ENCODE results near the gene ZNF74. TPM values are rescaled to one million over a fixed set of nuclear protein-coding genes. Genes with fewer than 3 reads are reported as not detected.

ZNF74 gene
- total RNA-seq, 4 donors from 2014 or later, result 8.2 to 32.0 (median 10.8) TPM

GRCh38 chr22:20453222-20453621, 59.3 kb downstream of the ZNF74 start:
- no peak for TF ChIP-seq POLR2A (IDR thresholded peaks at IDR 0.05)
- no peak for TF ChIP-seq CTCF (IDR thresholded peaks at IDR 0.05)
- intact Hi-C loops (cut with DNase I; ENCODE audit: low total_unique reads), result no loop called here
- no peak overlapping the region for H3K4me3 ChIP-seq
- DNase-seq, result no peak
- H3K4me1 ChIP-seq, result no peaks in the 10 kb centered on the region
- no peaks in the 10 kb centered on the region for H3K9me3 ChIP-seq
- no peaks in the 10 kb centered on the region for H3K36me3 ChIP-seq
- no peaks in the 10 kb centered on the region for H3K27me3 ChIP-seq
- H3K27ac ChIP-seq, result no peak overlapping the region

GRCh38 chr22:20455709-20456063, 61.7 kb downstream of the ZNF74 start:
- Histone ChIP-seq H3K9me3 (no peaks in the 10 kb centered on the region), H3K27me3 (no peaks in the 10 kb centered on the region), H3K4me3 (no peak overlapping the region), H3K27ac (no peak overlapping the region), H3K36me3 (no peaks in the 10 kb centered on the region), H3K4me1 (no peaks in the 10 kb centered on the region)
- intact Hi-C loops (cut with DNase I; ENCODE audit: low total_unique reads), result loop anchor here (5.0 kb wide), 1 partner anchor 38 kb away; no protein-coding TSS in a partner anchor
- TF ChIP-seq POLR2A (IDR thresholded peaks at IDR 0.05) (no peak), CTCF (IDR thresholded peaks at IDR 0.05) (no peak)
- no peak for DNase-seq

GRCh38 chr22:20456064-20456721, 62.2 kb downstream of the ZNF74 start:
- peak; percentile 75 to 79 for DNase-seq

GRCh38 chr22:20456722-20457076, 62.7 kb downstream of the ZNF74 start:
- Histone ChIP-seq H3K27ac (no peak overlapping the region), H3K9me3 (no peaks in the 10 kb centered on the region), H3K27me3 (no peaks in the 10 kb centered on the region), H3K4me3 (no peak overlapping the region), H3K4me1 (no peaks in the 10 kb centered on the region), H3K36me3 (no peaks in the 10 kb centered on the region)
- intact Hi-C loops (cut with DNase I; ENCODE audit: low total_unique reads), result loop anchor here (5.0 kb wide), 1 partner anchor 39 kb away; no protein-coding TSS in a partner anchor
- TF ChIP-seq CTCF (IDR thresholded peaks at IDR 0.05) (no peak), POLR2A (IDR thresholded peaks at IDR 0.05) (no peak)
- no peak for DNase-seq

More at GRCh38 chr22:20456064-20456721, 62.2 kb downstream of the ZNF74 start:
- Histone ChIP-seq H3K27ac (no peak overlapping the region), H3K27me3 (no peaks in the 10 kb centered on the region), H3K4me3 (no peak overlapping the region), H3K4me1 (no peaks in the 10 kb centered on the region), H3K36me3 (no peaks in the 10 kb centered on the region), H3K9me3 (no peaks in the 10 kb centered on the region)
- TF ChIP-seq CTCF (IDR thresholded peaks at IDR 0.05), result peak; percentile 80 to 92 (median 89)
- no peak for TF ChIP-seq POLR2A (IDR thresholded peaks at IDR 0.05)
- intact Hi-C loops (cut with DNase I; ENCODE audit: low total_unique reads), result loop anchor here (5.0 kb wide), 1 partner anchor 39 kb away; no protein-coding TSS in a partner anchor

- intact Hi-C loops (cut with DNase I; ENCODE audit: low total_unique reads), result loop anchor here (5.0 kb wide), 1 partner anchor 40 kb away; no protein-coding TSS in a partner anchor
- H3K4me1 ChIP-seq, result no peaks in the 10 kb centered on the region
- no peaks in the 10 kb centered on the region for H3K9me3 ChIP-seq
- H3K36me3 ChIP-seq, result no peaks in the 10 kb centered on the region
- no peak for TF ChIP-seq CTCF (IDR thresholded peaks at IDR 0.05)
- no peak for TF ChIP-seq POLR2A (IDR thresholded peaks at IDR 0.05)
- no peak overlapping the region for H3K27ac ChIP-seq
- no peak for DNase-seq
- H3K4me3 ChIP-seq, result no peak overlapping the region
- H3K27me3 ChIP-seq, result no peaks in the 10 kb centered on the region
Measured at GRCh38 chr22:20457506-20458240, 63.7 kb downstream of the ZNF74 start.
